NCI-H146 treated with DMSO at 0.1 percent for 48 hours (cell line): ENCODE results near the gene EVI5L.
"Not testable (repeated sequence)": the region's sequence is repeated elsewhere in the genome, so short reads cannot be mapped to it uniquely, and the experiment has no call there.

Experiments
- DNase-seq: peaks from one replicate; lab custom pipeline; 2025; ENCODE audit not compliant: unreplicated experiment; lab: John Stamatoyannopoulos, UW

The EVI5L gene

DNA sequence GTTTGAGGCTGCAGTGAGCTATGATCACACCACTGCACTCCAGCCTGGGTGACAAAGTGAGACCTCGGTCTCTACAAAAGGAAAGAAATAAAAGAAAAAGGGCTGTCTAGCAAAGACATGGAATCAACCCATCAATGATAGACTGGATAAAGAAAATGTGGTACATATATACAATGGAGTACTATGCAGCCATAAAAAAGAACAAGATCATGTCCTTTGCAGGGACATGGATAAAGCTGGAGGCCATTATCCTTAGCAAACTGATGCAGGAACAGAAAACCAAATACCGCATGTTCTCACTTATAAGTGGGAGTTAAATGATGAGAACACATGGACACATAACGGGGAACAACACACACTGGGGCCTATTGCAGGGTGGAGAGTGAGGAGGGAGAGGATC is 14.0 kb upstream of the EVI5L start:
- not testable (repeated sequence) for DNase-seq

DNA sequence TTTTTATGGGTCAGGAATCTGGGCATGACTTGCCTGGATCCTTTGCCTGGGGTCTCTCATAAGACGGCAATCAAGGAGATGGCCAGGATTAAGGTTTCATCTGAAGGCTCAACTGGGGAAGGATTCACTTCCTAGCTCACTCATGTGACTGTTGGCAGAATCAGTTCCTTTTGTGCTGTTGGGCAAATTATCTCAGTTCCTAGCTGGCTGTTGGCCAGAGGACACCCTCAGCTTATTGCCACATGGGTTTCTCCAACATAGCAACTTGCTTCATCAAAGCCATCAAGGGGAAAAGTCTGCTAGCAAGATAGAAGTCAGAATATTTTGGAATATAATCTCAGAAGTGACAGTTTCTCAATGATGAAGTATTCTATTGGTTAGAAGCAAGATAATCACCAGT is 12.2 kb upstream of the EVI5L start:
- DNase-seq: no peak

DNA sequence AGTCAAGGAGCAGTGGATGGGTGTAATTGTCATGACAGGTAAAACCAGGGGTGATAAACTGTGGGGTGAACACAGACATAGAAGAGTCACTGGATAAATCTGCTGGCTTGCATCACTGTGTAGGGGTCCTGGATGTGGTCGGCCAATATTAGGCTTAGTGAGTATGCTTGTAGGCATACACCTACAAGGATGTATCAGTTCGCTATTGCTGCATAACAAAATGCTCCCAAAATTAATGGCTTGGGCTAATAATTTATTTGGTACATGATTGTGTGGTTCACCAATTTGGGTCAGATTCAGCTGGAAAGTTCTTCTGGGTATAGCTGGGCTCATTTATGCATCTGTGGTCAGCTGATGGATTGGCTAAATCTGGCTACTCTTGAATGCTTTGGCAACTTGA is 11.2 kb upstream of the EVI5L start:
- DNase-seq: no peak

DNA sequence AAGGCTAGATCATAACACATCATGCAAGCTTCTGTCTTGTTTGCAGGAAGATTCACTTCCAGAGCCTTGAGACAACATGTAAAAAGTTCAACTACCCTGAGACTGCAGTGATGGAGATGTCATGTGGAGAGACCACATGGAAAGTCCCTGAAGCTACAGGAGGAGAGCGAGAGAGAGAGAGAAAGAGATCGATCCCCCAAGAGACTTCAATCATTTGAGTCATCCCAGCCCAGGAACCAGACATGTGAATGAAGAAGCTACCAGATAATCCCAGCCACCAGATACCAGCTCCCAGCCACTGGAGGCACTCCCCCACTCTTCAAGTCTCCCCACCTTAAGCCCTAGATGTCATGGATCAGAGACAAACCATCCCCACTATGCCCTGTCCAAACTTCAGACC is 10.7 kb upstream of the EVI5L start:
- no peak for DNase-seq

DNA sequence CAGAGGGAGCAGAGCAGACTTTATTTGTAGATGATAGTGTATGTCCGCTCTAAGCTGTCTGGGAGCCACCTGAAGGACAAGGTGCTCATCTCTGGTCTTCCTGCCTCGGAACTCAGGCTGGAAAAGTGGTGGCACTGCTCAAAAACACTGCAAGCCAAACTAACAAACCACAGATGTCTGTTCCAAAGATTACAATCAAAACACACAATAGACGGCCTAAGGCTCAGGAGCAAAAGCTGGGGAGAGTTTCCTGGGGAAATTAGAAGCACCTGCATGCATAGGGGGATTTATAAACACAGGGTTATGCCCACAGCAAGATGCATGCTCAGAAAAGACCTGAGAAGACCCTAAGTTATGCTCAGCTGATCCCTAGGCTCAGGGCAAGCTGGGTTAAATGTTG is 9.4 kb upstream of the EVI5L start:
- DNase-seq: no peak

DNA sequence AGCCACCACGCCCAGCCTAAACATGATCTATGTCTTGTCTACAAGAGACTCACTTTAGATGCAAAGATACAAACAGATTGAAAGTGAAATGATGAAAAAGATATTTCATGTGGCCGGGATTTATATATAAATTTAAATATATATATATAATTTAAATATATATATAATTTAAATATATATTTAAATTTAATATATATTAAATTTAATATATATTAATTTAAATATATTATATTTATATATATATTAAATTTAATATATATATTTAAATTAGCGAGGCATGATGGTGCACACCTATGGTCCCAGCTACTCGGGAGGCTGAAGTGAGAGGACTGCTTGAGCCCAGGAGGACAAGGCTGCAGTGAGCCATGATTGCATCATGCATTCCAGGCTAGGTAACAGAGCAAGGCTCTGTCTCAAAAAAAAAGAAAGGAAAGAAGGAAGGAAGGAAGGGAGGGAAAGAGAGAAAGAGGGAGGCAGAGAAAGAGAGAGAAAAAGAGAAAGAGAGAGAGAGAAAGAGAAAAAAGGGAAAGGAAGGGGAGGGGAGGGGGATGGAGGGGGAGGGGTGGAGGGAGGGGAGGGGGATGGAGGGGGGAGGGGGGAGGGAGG is 7.0 kb upstream of the EVI5L start:
- no peak for DNase-seq

DNA sequence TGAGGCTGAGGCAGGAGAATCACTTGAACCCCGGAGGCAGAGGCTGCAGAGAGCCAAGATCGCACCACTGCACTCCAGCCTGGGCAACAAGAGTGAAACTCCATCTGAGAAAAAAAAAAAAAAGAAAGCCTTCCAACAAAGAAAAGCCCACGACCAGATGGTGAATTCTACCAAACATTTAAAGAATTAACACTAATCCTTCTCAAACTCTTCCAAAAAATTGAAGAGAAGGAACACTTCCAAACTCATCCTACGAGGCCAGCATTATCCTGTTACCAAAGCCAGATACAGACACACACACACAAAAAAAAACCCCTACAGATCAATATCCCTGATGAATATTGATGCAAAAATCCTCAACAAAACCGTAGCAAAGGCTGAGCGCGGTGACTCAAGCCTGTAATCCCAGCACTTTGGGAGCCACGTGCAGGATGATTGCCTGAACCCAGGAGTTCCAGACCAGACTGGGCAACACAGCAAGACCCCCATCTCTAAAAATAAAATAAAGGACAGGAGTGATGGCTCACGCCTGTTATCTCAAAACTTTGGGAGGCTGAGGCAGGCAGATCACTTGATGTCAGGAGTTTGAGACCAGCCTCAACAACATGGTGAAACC is 6.2 kb upstream of the EVI5L start:
- DNase-seq: no peak

DNA sequence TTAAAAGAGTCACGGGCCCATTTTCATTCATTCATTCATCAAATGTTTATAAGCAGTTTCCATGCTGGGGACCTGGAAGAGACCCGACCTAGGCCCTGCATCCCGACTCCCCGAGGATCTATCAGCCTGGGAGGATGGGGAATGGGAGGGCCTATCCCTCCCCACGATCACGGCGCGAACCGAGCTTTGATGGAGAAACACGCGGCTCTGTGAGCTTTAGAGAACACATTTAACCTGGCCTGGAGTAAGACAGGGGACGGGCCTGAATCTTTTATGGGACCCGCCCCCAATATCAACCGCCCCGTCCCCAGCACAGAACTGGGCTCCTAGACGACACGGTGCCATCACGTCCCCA is 875 bp upstream of the EVI5L start:
- no peak for DNase-seq

DNA sequence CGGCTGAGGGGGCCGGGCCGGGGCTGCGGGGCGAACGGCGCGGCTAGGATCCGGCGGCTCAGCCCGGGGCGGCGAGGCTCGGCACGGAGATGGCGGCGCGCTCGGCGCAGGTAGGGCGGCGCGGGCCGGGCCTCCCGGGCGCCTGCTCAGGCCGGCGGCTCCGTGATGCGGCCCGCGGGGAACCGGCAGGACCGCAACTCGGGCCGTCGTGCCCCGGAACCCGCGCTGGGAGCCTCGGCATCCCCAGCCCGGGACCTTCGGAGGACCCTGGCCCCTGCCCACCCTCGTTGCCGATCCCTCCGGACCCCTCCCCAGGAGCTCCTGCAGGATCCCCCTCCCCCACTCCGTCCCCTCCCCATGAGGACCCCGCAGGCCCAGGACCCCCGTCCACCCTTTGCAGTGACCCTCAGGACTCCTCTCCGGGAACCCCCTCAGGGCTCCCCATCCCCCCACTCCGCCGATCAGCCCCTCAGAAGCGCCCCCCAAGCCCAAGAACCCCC is 304 bp downstream of the EVI5L start:
- no peak for DNase-seq

DNA sequence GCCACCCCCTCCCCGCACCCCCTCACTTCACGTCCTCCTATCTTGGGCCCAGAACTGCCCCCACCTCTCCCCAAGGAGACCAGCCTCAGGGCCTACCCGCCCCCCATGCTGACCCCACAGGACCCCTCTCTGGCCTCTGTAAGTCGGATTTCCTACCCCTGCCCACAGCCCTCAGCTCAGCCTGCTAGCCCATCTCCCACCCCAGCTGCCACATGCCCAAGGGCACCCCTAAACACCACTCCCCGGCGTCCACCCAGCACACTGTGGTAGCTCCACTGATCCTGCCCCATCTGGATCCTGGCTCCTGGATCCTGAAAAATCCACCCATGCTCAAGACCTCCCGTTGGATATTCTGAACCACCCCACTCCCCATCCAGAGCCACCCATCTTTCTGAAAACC is 805 bp downstream of the EVI5L start:
- DNase-seq: no peak

DNA sequence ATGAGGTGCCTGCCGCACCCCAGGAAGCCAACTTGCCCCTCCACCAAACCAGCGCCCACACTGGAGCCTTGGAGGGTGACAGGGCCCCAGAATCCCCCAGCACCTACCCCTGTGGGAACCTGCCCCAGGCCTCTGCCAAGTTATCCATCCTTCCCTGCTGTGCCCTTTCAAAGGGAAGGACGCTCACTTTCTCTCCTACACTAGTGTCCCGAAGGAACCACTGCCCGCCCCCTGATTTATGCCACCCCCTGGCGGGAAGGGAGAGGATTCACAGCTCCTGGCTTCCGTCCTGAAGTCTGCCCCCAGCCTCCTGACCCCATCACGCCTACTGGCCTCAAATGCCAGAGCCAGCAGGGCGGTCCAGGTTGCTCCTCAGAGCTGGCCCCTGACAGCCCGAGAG is 1.4 kb downstream of the EVI5L start:
- DNase-seq: no peak

DNA sequence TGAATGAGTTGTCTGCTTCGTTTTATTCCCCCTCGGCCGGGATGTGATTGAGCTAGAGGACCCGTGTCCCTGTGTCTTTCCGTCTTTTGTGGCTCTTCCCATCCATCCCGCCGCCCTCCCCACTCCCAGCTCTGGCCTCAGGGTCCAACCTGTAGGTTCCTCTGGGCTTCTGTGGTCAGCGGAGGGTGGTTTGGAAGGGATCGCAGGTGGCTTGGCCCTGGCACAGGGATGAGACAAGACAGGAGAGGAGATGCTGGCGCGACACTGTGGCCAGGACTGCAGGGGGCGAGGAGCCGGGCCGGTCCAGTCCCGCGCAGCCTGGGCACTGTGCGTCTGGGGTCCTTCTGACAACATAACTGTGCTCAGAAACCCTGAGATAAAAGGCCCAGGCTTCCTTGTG is 2.0 kb downstream of the EVI5L start:
- DNase-seq: no peak

DNA sequence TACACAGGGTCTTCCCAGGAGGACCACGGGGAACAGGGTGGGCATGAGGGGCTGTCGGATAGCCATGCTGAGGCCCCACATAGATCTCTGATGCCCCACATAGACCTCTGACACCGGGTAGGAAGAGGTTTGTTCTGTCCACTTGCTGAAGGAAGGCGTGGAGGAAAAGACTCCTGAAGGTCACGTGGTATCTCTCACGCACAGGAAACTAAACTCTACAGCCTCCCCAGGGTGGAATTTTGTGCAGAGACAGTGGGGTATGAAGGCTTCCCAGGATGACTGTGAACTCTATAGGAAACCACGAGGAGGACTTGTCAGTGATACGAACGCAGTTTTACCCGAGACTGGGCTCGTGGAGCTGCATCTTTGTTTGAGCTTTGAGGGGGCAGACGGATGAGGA is 2.8 kb downstream of the EVI5L start:
- no peak for DNase-seq

DNA sequence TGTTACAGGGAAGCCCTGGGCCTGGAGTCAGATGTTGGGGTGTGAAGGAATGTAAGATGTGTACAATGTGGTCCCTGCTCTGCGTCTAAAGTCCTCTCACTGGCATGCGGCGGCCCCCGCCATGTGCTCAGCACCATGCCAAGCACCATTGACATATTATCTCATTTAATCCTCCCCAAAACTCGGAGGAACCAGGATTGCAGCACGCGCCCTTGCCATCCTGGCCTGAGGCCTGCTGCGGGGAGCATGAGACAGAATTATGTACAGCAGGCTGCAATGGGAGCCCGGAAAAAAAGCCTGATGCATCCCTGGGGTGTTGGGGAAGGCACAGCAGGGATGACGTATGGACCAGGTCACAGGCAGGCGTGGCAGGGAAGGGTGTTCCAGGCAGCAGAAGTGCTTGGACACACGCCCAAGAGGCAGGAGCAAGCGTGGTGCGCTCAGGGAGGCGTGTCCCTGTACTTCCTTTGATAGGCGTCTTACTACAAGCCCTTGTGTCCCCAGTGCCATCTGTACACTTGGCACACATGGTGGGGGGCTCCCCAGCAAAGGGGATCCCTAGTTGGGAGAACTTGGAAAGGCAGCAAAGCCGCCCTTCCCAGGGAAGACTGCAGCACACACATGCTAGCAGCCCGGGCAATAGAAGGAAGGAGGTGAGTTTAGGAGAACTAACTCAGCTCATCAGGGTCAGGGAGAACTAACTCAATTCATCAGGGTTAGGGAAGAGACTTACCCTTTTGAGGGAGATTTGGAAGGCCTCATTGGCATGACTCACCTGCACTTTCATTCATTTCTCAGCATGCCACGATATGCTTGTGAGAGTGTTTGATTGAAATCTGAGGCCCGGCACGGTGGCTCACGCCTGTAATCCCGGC is 3.4 kb downstream of the EVI5L start:
- no peak for DNase-seq

DNA sequence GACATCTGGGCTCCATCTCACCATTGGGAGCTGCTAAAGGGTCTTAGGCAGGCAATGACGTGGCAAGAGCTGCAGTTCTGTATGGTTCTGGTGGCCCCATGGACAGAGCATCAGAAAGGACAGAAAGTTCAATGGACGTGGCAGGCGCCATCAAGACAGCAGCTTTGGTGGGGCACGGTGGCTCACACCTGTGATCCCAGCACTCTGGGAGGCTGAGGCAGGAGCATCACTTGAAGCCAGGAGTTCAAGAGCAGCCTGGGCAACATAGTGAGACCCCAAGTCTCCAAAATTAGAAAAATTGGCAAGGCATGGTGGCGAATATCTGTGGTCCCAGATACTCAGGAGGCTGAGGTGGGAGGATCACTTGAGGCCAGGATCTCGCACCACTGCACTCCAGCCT is 9.5 kb downstream of the EVI5L start:
- no peak for DNase-seq

DNA sequence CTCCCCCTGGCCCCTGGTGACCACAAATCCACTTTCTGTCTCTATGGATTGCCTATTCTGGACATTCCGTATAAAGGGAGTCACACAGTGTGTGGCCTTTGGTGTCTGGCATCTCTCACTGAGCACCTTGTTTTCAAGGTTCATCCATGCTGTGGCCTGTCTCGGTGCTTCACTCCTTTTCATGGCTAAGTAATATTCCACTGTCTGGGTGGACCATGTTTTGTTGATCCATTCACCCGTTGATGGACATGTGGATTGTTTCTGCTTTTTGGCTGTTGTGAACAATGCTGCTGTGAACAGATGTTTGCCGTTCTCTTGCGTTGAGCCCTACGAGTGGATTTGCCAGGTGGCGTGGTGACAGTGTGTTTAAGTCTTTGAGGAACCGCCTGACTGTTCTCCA is 10.6 kb downstream of the EVI5L start:
- DNase-seq: no peak

DNA sequence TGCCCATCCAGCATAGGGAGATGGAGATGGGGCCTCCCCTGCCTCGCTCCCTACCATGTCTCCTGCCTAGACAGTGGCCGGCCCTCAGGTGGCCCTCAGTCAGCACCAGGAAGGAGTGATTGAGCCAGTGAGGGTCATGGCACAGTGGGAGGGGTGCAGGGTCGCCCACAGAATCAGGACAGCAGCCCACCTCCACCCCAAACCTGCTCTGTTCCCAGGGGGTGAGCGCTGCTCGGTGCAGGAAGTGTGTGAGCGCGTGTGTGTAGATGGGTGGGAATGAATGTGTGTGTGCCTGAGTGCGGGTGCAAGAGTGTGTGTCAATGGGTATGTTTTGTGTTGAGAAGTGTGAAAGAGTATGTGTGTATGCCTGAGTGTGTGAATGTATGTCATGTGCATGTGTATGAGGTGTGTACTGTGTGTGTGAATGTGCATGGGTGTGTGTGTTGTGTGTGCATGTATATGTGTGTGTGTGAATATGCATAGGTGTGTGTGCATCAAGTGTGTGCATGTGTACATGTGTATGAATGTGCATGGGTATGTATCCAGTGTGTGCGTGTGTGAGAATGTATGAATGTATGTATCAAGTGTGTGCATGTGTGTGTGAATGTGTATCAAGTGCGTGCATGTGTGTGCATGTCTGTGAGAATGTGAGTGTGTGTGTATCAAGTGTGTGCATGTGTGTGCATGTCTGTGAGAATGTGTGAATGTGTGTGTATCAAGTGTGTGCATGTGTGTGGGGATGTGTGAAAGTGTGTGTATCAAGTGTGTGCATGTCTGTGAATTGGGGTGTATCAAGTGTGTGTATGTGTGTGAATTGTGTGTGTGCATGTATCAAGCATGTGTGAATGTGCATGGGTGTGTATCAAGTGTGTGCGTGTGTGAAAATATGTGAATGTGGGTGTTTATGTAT is 12.0 kb downstream of the EVI5L start:
- no peak for DNase-seq

DNA sequence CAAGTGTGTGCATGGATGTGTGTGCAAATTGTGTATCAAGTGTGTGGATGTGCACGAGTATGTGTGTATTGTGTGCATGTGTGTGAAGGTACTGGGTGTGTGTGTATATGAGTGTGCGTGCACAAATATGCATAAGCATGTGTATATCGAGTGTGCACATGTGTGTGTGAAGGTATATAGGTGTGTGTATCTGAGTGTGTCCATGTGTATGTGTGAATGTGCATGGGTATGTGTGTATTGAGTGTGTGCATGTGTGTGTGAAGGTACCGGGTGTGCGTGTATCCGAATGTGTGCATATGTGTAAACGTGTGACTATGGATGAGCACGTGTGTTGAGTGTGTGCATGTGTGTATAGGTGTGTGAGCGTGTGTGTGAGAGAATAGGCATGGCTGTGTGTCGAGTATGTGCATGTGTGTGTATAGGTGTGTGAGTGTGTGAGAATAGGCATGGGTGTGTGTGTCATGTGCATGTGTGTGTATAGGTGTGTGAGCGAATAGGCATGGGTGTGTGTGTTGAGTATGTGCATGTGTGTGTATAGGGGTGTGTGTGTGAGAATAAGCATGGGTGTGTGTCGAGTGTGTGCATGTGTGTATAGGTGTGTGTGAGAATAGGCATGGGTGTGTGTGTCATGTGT is 12.8 kb downstream of the EVI5L start:
- no peak for DNase-seq

DNA sequence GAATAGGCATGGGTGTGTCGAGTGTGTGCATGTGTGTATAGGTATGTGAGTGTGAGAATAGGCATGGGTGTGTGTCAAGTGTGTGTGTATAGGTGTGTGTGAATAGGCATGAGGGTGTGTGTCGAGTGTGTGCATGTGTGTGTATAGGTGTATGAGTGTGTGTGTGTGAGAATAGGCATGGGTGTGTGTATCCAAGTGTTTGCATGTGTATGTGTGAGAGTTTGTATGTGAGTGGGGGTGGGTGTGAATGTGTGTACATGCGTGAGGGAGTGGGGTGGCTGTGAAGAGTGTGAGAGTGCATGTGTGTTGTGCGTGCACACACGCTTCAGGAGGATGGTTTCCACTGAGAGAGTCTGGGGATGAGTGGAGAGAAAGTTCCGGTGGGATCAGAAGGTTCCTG is 13.5 kb downstream of the EVI5L start:
- no peak for DNase-seq

DNA sequence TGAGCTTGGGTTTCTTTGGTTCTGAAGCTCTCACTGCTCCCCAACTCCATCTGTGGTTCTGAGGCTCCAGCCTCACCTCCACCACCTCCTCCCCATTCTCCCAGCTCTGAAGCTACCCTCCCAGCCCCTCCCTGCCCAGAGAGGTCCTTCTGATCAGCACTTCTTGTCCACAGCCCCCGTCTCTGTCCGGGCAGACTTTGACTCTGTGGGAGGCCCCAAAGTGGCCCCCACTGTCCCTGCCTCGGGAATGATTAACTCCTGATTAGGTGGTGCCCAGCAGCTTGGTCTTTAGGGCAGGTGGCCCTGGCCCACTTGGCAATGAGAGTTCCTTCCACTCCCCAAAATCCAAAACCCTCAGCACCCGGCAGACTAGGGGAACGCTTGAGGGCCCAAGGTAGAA is 14.4 kb downstream of the EVI5L start:
- DNase-seq: no peak

DNA sequence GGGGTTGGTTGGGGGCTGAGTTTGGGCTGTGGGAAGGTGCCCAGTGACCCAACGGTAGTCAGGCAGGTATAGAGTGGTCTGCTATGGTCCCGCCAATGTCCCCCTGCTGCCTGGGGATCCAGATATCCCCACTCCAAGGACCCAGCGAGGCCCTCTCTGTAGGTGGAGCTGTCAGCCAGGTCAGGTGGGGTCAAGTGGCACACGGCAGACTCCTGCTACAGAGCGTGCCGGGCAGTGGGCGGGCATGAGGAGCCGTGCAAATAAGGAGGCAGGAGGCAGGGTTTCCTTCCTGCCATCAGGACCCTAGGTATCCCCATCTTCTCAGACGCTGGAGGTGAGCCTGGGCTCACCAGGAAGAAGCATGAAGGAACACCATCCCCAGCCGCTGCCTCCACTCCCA is 14.9 kb downstream of the EVI5L start:
- no peak for DNase-seq
